Gastroesophageal sphincter (tissue), 3 donors: ENCODE measurements around the gene TNC.

ENCODE experiments used
- CTCF ChIP-seq, 4 experiments: fragments of 200-600 bp in 2 of 4; fragments of 450-650 bp in 2 of 4; sonication (generic) in 1 of 4; IDR thresholded peaks; one replicate each; pipeline ENCODE4 v1.5.1; 2017 to 2019; ENCODE audit warnings: antibody characterized with exemption in 4 of 4, mild to moderate bottlenecking in 2 of 4, moderate library complexity in 2 of 4
- EP300 ChIP-seq: sonication (generic); formaldehyde crosslinking; IDR thresholded peaks from one replicate; pipeline ENCODE4 v1.6.1; 2017; ENCODE audit warnings: antibody characterized with exemption, mild to moderate bottlenecking
- POLR2AphosphoS5 ChIP-seq: sonication (generic); formaldehyde crosslinking; IDR thresholded peaks from one replicate; pipeline ENCODE4 v1.6.1; 2017; ENCODE audit warnings: antibody characterized with exemption

GRCh38 chr9:115115924-115116323 lies 2.0 kb downstream of the TNC start:
- TF ChIP-seq EP300 (no peak), POLR2AphosphoS5 (peak; percentile 87), CTCF (IDR thresholded peaks at IDR 0.05) (no peak)
